Thoracic aorta (tissue), 2 donors: Measurements from ENCODE around the gene INPP5J. TPM values are rescaled to one million over a fixed set of nuclear protein-coding genes. Genes with fewer than 3 reads are reported as not detected.
A peak's percentile ranks its signal among the peaks of the same experiment; 100 is the strongest.

ENCODE experiments used
- ATAC-seq: fragments of 150-250 bp; one replicate; pipeline ENCODE4 v1.8.0; 2017; ENCODE audit warnings: low read depth; ENCODE audit not compliant: insufficient number of reproducible peaks, low FRiP score
- DNase-seq: peaks from one replicate; pipeline ENCODE4 v3.0.0-alpha.2; 2020; ENCODE audit warnings: low spot score
- H3K27ac ChIP-seq, 2 donors: fragments of 200-600 bp; sonication (generic); 1 replicate in 1 of 2; 2 replicates in 1 of 2; pipeline ENCODE4 v1.5.1; 2016; ENCODE audit warnings: mild to moderate bottlenecking in 2 of 2, moderate library complexity in 2 of 2
- H3K27me3 ChIP-seq: fragments of 200-600 bp; sonication (generic); replicated peaks from 2 replicates; pipeline ENCODE4 v1.6.0; 2016; ENCODE audit warnings: mild to moderate bottlenecking; ENCODE audit not compliant: insufficient read depth
- H3K36me3 ChIP-seq: fragments of 200-600 bp; sonication (generic); one replicate; pipeline ENCODE4 v1.5.1; 2016
- H3K4me1 ChIP-seq, 2 donors: fragments of 200-600 bp; sonication (generic); 1 replicate in 1 of 2; 2 replicates in 1 of 2; pipeline versions ENCODE4 v1.5.1 to v1.6.0; 2016; ENCODE audit warnings: low read depth in 2 of 2, mild to moderate bottlenecking in 1 of 2; ENCODE audit not compliant: control insufficient read depth in 1 of 2
- H3K4me3 ChIP-seq: fragments of 200-600 bp; sonication (generic); 2 replicates; pipeline ENCODE4 v1.5.1; 2016; ENCODE audit warnings: mild to moderate bottlenecking
- H3K9me3 ChIP-seq: fragments of 200-600 bp; sonication (generic); 2 replicates; pipeline ENCODE4 v1.5.1; 2016
- CTCF ChIP-seq: fragments of 200-600 bp; sonication (generic); IDR thresholded peaks from one replicate; pipeline ENCODE4 v1.5.1; 2019; ENCODE audit warnings: antibody characterized with exemption
- total RNA-seq, 2 donors: library from RNA; depleted of rRNA; stranded (reverse); fragments of >200 nt; gene quantifications; one replicate each; pipeline versions ENCODE4 v1.1.0 to v1.2.3, GENCODE V29; 2016

Gene INPP5J
- total RNA-seq, 2 donors from 2014 or later, result 2.3 to 4.1 TPM

GRCh38 chr22:31082606-31083376 is 40.0 kb upstream of the INPP5J start:
- DNase-seq (no peak), ATAC-seq (no peak)
- peak; percentile 83 for TF ChIP-seq CTCF
- Histone ChIP-seq H3K27ac (peak overlapping the region; percentile 88 to 92), H3K4me1 (peaks cover 16 to 46% of the 10 kb centered on the region in 2 donors), H3K36me3 (peaks cover 18% of the 10 kb centered on the region), H3K4me3 (peak overlapping the region; percentile 76), H3K9me3 (no peaks in the 10 kb centered on the region), H3K27me3 (no peaks in the 10 kb centered on the region)

- Histone ChIP-seq H3K36me3 (peaks cover 23% of the 10 kb centered on the region), H3K27ac (peak overlapping the region; percentile 88 to 92), H3K4me3 (peak overlapping the region; percentile 76), H3K9me3 (no peaks in the 10 kb centered on the region), H3K27me3 (no peaks in the 10 kb centered on the region), H3K4me1 (peaks cover 16 to 52% of the 10 kb centered on the region in 2 donors)
- DNase-seq (no peak), ATAC-seq (no peak)
- TF ChIP-seq CTCF, result no peak
These were observed 39.4 kb upstream of the INPP5J start for GRCh38 chr22:31083377-31083768.

- H3K36me3 ChIP-seq, result peaks cover 30% of the 10 kb centered on the region
- H3K9me3 ChIP-seq, result no peaks in the 10 kb centered on the region
- peak overlapping the region; percentile 88 to 92 for H3K27ac ChIP-seq
- ATAC-seq (no peak), DNase-seq (no peak)
- no peak for TF ChIP-seq CTCF
- H3K4me3 ChIP-seq, result peak overlapping the region; percentile 76
- H3K27me3 ChIP-seq, result no peaks in the 10 kb centered on the region
- H3K4me1 ChIP-seq, result peaks cover 16 to 60% of the 10 kb centered on the region in 2 donors
These were observed 38.6 kb upstream of the INPP5J start for GRCh38 chr22:31083923-31084810.

- Histone ChIP-seq H3K27ac (peak overlapping the region; percentile 88 to 92), H3K36me3 (peaks cover 37% of the 10 kb centered on the region), H3K4me1 (peaks cover 23 to 68% of the 10 kb centered on the region in 2 donors)
These were observed 37.8 kb upstream of the INPP5J start for GRCh38 chr22:31084811-31085492.

More at GRCh38 chr22:31084811-31085492, 37.8 kb upstream of the INPP5J start:
- DNase-seq (peak; percentile 74), ATAC-seq (peak; percentile 24)
- Histone ChIP-seq H3K27me3 (no peaks in the 10 kb centered on the region), H3K4me3 (peak overlapping the region; percentile 76), H3K9me3 (no peaks in the 10 kb centered on the region)
- TF ChIP-seq CTCF, result peak; percentile 86
